COLO668 (cell line): ENCODE results near the gene GCH1.
"Not testable (repeated sequence)": the region's sequence is repeated elsewhere in the genome, so short reads cannot be mapped to it uniquely, and the experiment has no call there.

ENCODE experiments used
- DNase-seq: peaks from one replicate; lab custom pipeline; 2025; ENCODE audit not compliant: unreplicated experiment; lab: John Stamatoyannopoulos, UW

Gene GCH1

DNA sequence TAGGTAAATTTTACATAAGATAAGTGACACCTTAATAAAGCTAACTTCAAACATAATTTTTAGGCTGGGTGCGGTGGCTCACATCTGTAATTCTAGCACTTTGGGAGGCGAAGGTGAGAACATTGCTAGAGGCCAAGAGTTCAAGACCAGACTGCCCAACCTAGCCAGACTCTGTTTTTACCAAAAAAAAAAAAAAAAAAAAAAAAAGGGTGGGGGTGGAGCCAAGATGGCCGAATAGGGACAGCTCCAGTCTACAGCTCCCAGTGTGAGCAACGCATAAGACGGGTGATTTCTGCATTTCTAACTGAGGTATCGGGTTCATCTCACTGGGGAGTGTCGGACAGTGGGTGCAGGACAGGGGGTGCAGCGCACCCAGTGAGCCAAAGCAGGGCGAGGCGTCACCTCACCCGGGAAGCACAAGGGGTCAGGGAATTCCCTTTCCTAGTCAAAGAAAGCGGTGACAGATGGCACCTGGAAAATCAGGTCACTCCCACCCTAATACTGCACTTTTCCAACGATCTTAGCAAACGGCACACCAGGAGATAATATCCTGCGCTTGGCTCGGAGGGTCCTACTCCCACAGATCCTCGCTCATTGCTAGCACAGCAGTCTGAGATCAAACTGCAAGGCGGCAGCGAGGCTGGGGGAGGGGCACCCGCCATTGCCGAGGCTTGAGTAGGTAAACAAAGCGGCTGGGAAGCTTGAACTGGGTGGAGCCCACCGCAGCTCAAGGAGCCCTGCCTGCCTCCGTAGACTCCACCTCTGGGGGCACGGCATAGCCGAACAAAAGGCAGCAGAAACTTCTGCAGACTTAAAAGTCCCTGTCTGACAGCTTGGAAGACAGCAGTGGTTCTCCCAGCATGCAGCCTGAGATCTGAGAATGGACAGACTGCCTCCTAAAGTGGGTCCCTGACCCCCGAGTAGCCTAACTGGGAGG is 32.2 kb downstream of the GCH1 start:
- not testable (repeated sequence) for DNase-seq

DNA sequence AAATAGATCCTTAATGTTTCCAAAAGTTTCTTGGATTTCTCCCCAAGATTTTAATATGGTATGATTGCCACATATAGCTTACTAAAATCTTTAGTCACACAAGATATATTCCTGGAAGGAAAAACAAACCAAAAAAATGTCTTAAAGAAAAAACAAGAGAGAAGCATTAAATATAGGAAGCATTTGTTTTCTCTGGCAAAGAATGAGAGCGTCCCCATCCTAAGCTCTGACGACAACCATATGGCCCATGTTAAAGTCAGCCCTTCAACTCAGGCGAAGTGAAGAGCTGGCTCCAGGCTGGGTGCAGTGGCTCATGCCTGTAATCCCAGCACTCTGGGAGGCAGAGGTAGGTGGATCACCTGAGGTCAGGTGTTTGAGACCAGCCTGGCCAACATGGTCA is 35.6 kb downstream of the GCH1 start:
- DNase-seq: no peak

DNA sequence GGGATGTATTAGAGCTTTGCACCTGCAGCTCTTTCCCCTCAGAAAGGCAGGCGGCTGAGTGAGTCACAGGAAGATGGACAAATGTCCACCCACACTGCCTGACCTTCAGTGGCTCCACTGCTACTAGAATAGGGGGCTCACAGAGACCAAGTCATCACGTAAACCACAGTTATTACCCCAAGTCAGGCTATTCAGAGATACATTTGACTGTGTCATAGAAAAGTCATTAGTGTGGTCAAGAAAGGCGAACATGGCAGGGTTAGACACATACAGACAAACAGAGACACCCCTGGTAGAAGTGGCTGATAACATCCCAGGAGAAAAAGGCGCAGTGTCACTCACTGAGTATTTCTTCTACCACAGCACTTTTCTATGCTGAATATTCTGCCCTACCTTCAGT is 36.0 kb downstream of the GCH1 start:
- DNase-seq: no peak

DNA sequence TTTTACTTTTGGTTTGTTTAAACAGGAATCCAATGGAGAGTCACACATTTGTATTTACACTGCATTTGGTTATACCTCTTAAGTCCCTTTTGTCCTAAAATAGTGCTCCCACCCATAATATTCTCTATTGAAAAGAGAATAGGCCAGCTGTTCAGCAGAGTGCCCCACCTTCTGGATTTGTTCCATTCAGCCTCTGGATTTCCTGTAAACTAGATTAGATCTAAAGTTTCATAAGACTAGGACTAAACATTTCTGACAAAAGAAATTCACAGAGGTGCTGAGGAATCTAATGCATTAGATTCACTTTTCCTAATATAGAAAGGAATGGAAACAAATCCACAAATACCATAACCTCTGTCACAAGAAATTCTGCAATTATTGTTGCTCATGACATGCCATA is 38.1 kb downstream of the GCH1 start:
- DNase-seq: no peak

DNA sequence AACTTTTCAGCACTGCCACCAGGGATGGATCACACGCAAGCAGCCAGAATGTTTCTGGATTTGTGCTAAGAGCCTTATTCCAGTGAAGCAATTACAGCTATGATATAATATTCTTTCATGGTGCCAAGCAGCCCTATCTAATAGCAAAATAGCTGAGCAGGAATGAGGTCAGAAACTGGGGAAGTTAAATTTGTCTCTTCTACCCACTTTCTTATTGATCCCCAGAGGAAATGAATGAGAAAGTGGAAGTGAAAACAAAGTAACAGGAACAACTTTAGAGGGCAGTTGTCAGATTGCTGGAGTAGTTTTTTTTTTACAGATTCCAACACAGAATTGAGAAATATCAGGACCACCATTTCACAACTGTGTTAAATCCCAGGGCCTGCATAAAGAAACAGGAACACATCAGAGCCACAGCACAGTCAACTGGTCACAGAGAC is 44.8 kb downstream of the GCH1 start:
- DNase-seq: no peak

DNA sequence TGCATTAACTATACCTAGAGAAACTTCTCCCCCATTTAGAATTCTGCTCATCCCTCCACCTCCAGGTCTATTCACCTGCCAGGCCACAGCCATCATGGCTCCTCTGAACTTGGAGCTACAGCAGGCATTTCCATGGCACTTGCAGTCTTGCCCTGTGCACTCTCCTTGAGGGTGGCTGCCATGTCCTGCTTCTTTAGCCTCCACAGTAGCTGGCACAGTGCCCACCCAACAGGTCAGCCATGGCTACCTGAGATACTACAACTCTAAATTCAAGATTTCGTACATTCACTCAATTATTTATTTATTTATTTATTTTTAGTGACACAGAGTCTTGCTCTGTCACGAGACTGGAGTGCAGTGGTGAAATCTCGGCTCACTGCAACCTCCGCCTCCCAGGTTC is 46.5 kb downstream of the GCH1 start:
- no peak for DNase-seq

DNA sequence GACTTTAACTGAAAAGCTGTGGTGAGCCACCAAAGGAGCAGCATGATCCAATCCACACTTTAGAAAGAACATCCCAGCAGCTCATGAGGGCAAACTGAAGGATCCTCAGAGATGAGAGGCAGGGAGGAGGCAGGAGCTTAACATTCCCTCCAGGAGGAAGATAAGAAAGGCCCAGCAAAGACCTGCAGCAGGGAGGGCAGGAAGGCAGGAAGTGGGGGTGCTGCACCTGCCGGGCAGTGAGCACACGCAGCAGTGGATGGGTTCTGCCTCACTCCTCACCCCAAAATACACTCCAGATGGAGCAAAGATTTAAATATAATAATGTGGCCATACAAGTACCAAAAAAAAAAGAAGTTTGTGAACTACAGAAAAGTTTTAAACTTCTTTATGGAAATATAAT is 48.4 kb downstream of the GCH1 start:
- DNase-seq: no peak

DNA sequence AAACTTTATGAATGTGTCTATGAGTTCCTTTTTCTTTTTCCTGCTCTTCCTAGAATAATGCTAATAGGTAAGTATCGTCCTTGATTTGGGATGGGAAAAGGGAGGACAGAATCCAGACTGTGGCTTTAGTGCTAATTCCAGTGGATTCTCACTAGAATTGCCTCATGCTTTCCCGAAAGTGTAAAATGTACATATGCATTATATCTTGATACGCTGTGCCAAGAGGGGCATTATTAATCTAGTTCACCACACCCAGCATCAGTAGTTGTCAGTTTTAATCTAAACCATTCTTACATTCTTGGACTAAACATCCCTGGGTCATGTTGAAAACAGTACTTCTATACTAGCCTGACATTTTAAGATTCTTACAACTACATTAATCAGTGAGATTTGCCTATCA is 49.3 kb downstream of the GCH1 start:
- DNase-seq: no peak

DNA sequence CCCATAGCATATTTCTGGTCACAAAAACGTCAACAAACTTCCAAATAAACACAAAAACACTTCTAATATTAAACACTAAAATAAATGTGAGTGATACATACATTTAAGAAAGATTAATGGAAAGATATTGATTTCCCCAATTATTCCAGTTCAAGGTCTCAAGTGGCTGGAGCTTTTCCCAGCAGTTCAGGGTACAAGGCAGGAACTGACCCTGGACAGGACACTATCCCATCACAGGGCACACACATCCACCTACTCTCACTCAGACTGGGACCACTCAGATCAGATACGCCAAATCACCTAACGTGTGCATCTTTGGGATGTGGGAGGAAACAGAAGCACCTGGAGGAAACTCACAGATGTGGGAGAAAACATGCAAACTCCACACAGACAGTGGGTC is 50.4 kb downstream of the GCH1 start:
- DNase-seq: no peak

DNA sequence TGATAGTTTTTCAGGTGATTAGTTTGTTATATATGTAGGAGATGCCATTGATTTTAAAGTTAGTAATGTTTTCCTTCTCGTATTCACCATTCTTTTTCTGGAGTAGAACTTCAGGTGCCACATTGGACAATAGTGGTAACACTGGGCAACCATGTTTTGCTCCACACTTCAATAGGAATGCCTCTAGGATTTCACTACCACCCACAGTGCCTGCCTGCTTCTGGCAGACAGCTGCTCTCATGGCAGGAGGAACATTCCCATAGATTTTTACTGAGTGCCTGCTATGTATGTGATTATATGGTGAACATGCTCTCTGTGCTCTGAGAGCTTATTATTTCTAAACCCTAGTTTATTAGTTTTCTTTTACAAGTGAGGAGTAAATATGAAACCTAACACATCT is 53.7 kb downstream of the GCH1 start:
- DNase-seq: no peak

DNA sequence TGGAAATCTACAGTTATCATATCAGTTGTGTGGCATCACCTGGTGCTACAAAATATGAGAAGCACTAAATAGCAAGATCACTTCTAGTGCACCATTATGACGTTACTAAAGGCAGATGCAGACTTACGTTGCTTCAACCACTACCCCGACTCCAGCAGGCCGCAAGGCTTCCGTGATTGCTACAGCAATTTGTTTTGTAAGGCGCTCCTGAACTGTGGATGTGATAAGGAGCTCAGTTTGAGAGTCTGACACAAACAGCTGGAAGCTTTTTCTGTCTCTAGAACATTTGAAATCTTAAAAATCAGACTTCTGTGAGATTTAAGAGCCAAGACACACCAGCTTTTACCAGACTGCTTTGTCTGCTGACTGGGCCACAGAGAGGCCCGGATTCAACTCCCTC is 57.0 kb downstream of the GCH1 start:
- DNase-seq: no peak

DNA sequence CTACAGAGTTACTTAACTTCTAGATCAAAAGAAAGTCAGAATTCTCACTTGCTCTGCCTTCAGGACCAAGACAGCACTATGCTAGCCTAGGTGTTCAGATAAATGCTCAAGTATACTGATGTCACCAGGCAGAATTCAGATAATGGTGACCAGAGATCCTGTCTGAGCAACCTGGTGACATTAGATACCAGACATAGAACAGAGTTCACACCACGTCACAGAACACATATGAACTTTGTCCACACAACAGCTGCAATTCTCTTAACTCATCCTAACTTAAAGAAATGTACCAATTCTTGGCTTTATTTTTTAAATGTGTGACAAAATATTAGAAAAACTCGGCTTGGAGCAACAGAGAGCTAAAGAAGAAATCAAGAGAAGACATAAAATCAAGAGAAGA is 58.1 kb downstream of the GCH1 start:
- DNase-seq: no peak

DNA sequence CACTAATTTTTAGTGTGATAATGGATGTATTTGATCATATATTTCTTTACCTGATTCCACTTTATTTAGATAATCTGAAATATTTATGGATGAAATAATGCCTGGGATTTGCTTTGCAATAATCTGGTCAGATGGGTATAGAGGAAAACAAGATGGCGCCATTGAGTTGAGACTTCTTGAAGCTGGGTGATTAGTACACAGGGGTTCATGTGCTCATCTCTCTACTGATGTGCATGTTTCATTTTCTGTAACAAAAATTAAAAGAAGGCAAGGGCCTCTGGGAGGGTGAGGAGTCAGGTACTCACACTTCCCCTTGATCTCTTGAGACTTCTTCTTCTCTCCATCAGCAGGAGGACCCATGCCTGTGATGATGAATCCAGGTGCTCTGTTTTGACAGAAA is 61.8 kb downstream of the GCH1 start:
- no peak for DNase-seq

DNA sequence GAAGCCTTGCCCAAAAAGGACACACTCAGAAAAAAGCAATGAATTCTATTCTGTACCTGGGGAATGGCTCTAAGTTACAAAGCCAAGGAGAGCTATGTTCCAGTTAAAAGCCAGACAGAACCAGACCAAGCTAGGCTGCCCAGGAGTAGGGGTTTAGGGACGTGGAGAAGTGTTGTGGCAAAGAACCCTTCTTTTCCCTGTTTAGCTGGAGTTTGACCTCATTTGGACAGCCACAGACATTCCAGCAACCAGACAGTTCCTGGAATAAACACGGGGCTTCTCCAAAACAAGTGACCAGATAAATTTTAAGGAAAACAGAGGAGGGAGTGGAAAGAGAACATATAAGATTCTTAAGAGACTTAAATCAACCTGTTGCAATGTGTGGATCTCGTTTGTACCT is 62.3 kb downstream of the GCH1 start:
- no peak for DNase-seq

DNA sequence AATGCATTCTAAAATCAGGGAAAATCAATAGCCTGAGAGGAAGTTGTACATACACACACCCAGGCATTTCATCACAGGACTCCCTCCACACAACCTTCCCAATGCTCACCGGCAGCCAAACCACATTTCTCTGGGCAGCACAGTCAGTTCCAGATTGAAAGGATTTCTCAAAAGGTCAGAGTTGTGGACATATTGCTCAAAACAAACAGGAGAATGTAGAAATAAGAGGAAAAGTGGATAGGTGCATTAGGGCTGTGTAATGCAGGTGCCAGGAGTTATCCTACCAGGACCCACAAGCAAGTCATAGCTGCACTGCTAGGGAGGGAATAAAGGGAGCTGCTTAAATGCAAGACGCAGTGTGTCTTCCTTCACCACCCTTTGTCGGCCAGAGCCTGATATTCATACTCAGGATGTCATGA is 62.9 kb downstream of the GCH1 start:
- DNase-seq: no peak

DNA sequence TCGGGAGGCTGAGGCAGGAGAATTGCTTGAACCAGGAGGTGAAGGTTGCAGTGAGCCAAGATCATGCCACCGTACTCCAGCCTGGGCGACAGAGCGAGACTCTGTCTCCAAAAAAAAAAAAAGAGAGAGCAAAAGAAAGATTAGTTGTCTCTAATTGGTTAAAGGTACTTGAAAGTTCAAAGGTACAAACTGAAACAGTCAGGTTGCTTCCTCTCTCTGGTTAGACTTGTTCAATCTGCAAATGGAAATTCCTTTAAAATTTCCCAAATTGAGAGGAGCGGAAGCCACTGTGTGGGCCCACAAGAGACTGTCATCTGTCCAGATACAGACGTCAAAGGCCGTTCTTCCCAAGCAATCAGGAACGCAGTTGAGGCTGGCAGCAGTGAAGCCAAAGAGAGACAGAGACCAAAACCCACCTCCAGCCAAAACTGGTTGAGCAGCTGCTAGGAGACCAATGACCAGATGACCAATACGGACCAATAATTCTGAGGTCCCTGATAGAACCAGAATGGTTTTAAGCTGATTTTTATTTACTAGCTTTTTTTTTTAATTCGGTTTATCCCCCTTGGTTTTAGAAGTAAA is 63.6 kb downstream of the GCH1 start:
- no peak for DNase-seq

DNA sequence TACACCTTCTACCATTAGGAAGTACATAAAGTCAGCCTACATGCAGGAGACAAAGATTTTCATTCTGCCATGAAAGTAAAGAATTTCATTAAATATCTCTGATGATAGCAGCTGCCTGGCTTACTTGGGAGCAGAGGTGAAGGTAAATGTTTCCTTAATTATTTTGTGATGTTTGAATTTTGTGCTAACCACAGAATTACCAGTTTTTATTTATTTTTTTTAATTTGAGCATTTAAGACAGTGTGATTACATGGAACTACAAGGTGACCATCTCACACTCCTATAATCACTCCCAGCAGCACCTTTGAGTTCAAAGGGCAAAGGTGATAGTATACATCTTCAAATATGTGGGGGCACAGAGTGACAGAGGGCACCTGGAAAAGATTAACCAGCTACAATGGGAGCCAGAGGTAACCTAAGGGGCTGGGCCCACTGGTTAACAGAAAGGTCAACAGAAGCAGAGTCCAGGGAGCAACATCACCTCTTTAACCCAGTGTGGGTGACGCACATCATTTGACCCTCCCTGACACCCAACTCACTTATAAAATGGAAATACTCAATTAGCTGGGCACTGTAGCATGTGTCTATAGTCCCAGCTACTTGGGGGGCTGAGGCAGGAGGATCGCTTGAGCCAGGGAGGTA is 65.0 kb downstream of the GCH1 start:
- DNase-seq: no peak

DNA sequence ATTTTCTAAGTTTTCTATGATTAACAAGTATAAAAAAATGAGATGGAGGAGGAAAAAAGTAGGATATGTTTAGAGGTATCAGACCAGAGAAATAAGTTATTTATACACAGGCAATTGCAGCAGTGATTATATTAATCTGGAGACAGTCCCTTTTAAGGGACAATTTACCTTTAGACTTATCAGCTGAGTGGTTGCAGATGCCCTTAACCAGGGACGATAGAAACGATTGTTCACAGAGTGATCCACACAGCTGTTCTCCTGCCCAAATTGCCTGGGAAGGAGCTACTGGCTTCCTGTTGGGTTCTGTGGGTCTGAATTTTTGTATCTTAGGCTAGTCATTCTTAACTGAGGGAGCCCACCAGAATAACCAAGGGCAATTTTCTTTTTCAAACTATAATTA is 66.4 kb downstream of the GCH1 start:
- DNase-seq: no peak

DNA sequence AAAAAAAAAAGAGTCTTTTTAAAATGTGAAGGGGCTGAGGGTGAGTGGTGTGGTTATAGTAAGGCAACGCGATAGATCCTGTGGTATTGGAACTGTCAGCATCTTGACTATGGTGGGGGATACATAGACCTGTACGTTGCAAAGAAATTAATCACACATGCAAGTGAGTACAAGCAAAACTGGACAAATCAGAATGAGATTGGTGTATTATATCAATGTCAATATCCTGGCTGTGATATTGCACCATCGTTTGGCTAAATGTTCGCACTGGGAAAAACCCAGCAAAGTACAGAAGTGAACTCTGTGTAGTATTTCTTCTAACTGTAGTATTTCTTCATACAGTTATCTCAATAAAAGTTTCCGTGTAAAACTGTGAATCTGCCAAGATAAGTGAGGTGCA is 67.9 kb downstream of the GCH1 start:
- DNase-seq: no peak

DNA sequence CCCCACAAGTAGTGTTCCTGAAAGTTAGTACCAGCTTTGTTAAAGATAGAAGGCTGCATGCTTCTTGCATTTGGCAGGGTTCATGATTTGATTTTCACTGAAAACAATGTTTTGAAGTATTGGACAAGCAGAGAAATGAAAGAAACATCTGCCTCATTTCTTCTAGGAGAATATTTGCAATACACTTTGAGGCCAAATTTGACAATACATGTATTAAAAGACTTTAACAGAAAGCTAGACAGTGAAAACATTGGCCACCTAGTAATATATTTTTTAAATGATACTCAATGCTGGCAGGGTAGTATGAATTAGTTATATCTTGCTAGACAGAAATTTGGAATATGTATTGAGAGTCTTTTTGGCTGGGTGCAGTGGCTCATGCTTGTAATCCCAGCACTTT is 68.5 kb downstream of the GCH1 start:
- DNase-seq: no peak

DNA sequence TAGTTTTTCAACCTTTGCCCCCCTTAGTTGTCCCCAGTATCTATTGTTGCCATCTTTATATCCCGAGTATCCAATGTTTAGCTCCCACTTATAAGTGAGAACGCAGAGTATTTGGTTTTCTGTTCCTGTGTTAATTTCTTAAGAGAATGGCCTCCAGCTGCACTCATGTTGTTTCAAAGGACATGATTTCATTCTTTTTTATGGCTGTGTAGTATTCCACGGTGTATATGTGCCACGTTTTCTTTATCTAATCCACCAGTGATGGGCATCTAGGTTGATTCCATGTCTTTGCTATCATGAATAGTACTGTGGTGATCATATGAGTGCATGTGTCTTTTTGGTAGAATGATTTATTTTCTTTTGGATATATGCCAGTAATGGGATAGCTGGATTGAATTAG is 72.0 kb downstream of the GCH1 start:
- no peak for DNase-seq
